GM19438 (cell line): ENCODE data around the gene IL22RA2.

Source experiments
- ATAC-seq: cut with Tn5 transposase; IDR thresholded peaks from one replicate; pipeline ENCODE4 v1.9.1; 2021; ENCODE audit warnings: low read depth; ENCODE audit not compliant: unreplicated experiment

The IL22RA2 gene

DNA sequence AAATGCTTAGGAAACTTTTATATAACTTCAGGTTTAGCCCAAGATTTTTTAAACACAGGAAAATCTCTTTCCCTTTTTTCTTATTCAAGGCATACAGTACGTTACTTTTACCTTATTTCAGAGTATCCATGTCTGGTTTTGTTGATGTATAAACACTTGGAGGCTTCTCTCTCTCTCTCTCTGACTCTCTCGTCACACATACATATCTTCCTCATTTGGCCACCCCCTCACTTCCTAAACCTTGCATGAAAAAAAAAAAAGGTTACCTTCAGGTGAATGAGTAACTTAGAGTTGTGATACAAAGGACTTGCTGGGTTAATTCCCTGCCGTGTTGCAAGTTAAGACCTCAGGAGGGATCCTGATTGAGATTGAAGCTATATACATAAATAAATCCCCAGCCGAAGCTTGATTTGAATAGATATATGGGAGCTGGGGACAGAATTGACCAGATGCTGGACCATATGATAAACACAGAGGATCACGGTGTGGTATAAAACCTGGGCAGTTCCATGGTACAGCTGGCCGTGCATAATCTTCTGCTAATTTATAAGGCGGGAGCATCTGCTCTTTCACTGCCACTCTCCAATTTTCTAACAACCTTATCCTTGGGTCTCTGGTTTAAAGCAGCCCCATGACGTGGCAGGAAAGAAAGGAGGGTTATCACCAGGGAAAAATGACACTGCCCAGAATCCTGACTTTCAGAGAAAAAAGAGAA is 73.6 kb downstream of the IL22RA2 start:
- ATAC-seq = no peak

DNA sequence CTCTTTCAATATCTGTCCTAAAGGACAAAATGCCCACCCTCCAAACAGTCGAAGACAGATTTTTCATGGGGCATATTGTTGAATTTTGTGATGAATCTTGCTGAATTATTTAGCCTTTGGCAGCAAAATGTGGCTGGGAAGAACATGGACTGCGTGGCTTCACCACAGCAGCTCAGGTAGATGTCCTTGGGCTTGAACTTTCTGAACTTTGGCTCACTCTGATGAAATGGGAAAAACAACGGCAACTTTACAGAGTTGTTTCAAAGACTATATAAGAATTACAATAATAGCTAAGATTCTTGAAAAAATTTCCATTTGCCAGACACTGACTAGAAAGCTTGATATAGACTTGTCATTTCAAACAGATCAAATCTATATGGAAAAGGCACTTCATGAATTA is 75.9 kb downstream of the IL22RA2 start:
- no peak for ATAC-seq

DNA sequence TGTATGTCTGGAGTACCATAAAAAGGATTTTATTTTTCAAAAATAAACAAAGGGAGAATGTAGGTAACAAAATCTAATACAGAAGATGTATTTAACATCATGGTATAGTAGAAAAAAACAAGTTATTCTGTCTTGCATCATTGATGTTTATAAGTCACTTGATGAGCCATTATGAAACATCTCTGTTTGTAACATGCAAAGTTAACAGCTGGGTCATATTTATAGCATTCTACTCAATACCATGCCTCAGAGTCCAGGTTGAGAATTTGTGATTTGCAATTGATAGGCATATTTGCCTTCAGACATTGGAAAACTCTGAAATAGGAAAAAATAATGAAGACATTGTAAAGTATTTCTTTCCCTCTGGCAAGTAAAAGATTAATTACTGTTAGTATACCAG is 76.4 kb downstream of the IL22RA2 start:
- no peak for ATAC-seq

DNA sequence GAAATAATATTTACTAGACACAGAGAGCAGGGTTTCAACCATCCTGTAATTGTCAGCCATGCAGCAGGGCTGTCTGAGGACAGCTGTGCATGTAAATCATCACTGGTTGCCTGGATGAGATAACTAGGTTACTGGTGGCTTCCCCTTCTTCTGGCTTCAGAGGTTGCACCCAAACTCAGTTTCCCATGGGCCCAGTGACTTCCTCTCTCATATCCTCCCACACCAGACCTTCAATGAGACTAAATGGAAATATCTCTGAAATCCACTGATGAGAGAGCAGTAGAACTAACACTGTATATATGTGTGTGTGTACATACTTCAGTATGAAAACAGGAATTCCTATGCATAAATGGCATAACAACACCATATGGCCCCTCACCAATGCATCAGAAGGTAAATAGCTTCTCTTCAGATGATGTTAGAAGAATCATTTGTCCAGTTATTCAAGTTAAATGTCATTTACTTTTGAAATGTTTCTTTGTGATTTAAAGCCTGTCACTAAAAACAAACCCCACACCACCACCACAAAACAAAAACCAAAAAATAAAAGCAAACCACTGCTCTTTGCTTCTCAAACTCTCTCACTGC is 77.7 kb downstream of the IL22RA2 start:
- ATAC-seq = peak; percentile 69

DNA sequence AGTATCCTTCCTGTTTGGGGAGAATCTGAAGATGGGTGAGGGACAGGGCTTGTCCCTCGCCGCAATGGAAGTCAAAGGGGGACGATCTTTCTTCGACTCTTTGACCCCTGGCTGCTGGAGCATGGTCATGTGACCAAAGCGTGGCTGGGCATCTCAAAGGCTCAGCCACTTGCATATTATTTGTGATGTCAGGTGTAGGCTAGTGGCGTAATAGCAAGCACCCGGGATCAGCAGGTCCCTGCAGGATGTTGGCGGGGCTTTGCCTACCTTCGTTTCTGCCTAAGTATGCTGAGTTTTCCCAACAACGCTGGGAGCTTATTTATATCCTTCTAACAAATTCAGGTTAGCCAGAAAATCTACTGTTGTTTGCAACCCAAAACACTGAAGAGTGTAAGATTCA is 78.4 kb downstream of the IL22RA2 start:
- no peak for ATAC-seq

- no peak for ATAC-seq
These were observed 78.9 kb downstream of the IL22RA2 start for GRCh38 chr6:137094411-137095008.
